SK-N-SH (cell line): Measurements from ENCODE around the gene DDAH1.

Experiments used
- RXRA ChIP-seq: IDR thresholded peaks from 2 replicates; pipeline ENCODE4 v1.4.0; 2012; ENCODE audit warnings: low read depth, mild to moderate bottlenecking, borderline replicate concordance
- TF ChIP-seq, protein P1 (sequence below): fragments of 200-600 bp; sonication (generic); IDR thresholded peaks from 2 replicates; pipeline ENCODE4 v1.6.1; 2017; ENCODE audit warnings: antibody characterized with exemption, mild to moderate bottlenecking, moderate library complexity
- TF ChIP-seq, protein P2 (sequence below): IDR thresholded peaks from 2 replicates; pipeline ENCODE4 v1.4.0; 2012; ENCODE audit warnings: low read depth

DNA sequence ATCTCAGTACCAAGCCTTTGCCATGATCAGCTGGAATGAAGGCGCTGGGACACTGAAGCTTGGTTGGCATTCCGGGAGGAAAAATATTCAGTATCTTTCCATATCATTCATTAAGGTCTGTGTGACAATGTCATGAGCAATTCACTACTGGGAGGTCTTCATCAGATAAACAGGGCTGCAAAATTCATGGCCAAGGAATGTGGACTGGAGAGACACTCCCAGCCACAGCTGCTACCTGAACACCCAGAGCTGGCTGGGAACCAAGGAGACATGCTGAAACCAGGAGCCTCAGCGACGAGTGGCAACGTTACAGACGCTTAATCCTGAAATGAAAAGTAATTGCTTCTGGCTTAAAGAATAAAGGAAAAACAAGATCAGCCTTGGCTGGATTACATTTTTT lies 30.6 kb upstream of the DDAH1 start:
- TF ChIP-seq, protein P1, sequence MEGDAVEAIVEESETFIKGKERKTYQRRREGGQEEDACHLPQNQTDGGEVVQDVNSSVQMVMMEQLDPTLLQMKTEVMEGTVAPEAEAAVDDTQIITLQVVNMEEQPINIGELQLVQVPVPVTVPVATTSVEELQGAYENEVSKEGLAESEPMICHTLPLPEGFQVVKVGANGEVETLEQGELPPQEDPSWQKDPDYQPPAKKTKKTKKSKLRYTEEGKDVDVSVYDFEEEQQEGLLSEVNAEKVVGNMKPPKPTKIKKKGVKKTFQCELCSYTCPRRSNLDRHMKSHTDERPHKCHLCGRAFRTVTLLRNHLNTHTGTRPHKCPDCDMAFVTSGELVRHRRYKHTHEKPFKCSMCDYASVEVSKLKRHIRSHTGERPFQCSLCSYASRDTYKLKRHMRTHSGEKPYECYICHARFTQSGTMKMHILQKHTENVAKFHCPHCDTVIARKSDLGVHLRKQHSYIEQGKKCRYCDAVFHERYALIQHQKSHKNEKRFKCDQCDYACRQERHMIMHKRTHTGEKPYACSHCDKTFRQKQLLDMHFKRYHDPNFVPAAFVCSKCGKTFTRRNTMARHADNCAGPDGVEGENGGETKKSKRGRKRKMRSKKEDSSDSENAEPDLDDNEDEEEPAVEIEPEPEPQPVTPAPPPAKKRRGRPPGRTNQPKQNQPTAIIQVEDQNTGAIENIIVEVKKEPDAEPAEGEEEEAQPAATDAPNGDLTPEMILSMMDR = no peak
- TF ChIP-seq RXRA = no peak
- TF ChIP-seq, protein P2, sequence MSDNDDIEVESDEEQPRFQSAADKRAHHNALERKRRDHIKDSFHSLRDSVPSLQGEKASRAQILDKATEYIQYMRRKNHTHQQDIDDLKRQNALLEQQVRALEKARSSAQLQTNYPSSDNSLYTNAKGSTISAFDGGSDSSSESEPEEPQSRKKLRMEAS = 0 out of 2 replicates have a peak, but pooled peaks have one; percentile 19
